ENCODE results near the gene KIAA1958. TPM values are rescaled to one million over a fixed set of nuclear protein-coding genes. Genes with fewer than 3 reads are reported as not detected.

The KIAA1958 gene
- total and polyA plus RNA-seq, 2 of the 4 experiments (the other 2 are of a cell fraction): 0.65 to 1.8 TPM

GRCh38 chr9:112485574-112485973 lies 1.1 kb upstream of the KIAA1958 start:
- in situ Hi-C loops (cut with MboI; ENCODE audit: low sequenced_read_pairs): no loop called here

More at GRCh38 chr9:112485574-112485973, 1.1 kb upstream of the KIAA1958 start:
- no peak for ATAC-seq (ENCODE audit: low read depth)
- no peak overlapping the region for H3K18ac ChIP-seq (ENCODE audit: low read depth, low read length)
- H3K9ac ChIP-seq (ENCODE audit: low read depth, low read length): no peak overlapping the region
- intact Hi-C loops (cut with micrococcal nuclease): loop anchor here (5.0 kb wide), 1 partner anchor 72 kb away; no protein-coding TSS in a partner anchor
- no peak for DNase-seq
- ChIA-PET POLR2A (ENCODE audit: unreplicated experiment) (no interaction called here), CTCF (no interaction called here)
- no peak overlapping the region for H4K5ac ChIP-seq (ENCODE audit: low read depth, low read length)
- H3K4me3 ChIP-seq (ENCODE audit: insufficient read depth, low read depth, low read length): no peak overlapping the region
- H2BK15ac ChIP-seq (ENCODE audit: low read depth, low read length): no peak overlapping the region
- H3K14ac ChIP-seq (replicated peaks; ENCODE audit: low read depth, low read length): no peak overlapping the region
- TF ChIP-seq BHLHE40 (IDR thresholded peaks at IDR 0.05; ENCODE audit: low read depth, low read length) (no peak), MAZ (IDR thresholded peaks at IDR 0.05; ENCODE audit: borderline replicate concordance, low read depth, low read length) (no peak), SMC3 (IDR thresholded peaks at IDR 0.05; ENCODE audit: low read depth, low read length) (no peak), RCOR1 (IDR thresholded peaks at IDR 0.05; ENCODE audit: insufficient replicate concordance, low read length) (no peak), RFX5 (IDR thresholded peaks at IDR 0.05; ENCODE audit: low read depth, low read length) (no peak), POLR2A (IDR thresholded peaks at IDR 0.05; ENCODE audit: low read depth, low read length) (no peak), CHD1 (IDR thresholded peaks at IDR 0.05; ENCODE audit: low read depth, low read length) (no peak), NFE2L2 (IDR thresholded peaks at IDR 0.05; ENCODE audit: low read depth, low read length) (no peak), MXI1 (IDR thresholded peaks at IDR 0.05; ENCODE audit: borderline replicate concordance, low read depth, low read length) (no peak), CEBPB (IDR thresholded peaks at IDR 0.05; ENCODE audit: low read depth, low read length) (no peak), FOS (IDR thresholded peaks at IDR 0.05; ENCODE audit: low read depth, low read length) (no peak), RAD21 (IDR thresholded peaks at IDR 0.05; ENCODE audit: low read length) (no peak), MAFK (IDR thresholded peaks at IDR 0.05; ENCODE audit: low read depth, low read length) (no peak)
- TF ChIP-seq, protein P1, sequence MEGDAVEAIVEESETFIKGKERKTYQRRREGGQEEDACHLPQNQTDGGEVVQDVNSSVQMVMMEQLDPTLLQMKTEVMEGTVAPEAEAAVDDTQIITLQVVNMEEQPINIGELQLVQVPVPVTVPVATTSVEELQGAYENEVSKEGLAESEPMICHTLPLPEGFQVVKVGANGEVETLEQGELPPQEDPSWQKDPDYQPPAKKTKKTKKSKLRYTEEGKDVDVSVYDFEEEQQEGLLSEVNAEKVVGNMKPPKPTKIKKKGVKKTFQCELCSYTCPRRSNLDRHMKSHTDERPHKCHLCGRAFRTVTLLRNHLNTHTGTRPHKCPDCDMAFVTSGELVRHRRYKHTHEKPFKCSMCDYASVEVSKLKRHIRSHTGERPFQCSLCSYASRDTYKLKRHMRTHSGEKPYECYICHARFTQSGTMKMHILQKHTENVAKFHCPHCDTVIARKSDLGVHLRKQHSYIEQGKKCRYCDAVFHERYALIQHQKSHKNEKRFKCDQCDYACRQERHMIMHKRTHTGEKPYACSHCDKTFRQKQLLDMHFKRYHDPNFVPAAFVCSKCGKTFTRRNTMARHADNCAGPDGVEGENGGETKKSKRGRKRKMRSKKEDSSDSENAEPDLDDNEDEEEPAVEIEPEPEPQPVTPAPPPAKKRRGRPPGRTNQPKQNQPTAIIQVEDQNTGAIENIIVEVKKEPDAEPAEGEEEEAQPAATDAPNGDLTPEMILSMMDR (conservative IDR thresholded peaks at IDR 0.05; ENCODE audit: low read depth, low read length): no peak
- TF ChIP-seq, protein P2, sequence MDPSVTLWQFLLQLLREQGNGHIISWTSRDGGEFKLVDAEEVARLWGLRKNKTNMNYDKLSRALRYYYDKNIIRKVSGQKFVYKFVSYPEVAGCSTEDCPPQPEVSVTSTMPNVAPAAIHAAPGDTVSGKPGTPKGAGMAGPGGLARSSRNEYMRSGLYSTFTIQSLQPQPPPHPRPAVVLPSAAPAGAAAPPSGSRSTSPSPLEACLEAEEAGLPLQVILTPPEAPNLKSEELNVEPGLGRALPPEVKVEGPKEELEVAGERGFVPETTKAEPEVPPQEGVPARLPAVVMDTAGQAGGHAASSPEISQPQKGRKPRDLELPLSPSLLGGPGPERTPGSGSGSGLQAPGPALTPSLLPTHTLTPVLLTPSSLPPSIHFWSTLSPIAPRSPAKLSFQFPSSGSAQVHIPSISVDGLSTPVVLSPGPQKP (IDR thresholded peaks at IDR 0.05; ENCODE audit: borderline replicate concordance, low read depth, low read length): no peak
- TF ChIP-seq, protein P3, sequence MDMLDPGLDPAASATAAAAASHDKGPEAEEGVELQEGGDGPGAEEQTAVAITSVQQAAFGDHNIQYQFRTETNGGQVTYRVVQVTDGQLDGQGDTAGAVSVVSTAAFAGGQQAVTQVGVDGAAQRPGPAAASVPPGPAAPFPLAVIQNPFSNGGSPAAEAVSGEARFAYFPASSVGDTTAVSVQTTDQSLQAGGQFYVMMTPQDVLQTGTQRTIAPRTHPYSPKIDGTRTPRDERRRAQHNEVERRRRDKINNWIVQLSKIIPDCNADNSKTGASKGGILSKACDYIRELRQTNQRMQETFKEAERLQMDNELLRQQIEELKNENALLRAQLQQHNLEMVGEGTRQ (IDR thresholded peaks at IDR 0.05; ENCODE audit: low read depth, low read length): no peak
- H2BK20ac ChIP-seq (ENCODE audit: low read depth, low read length): no peak overlapping the region
- no peak overlapping the region for H3K27ac ChIP-seq (ENCODE audit: insufficient read depth, low read length)
- no peaks in the 10 kb centered on the region; the same call in 1 of the 2 replicates for H4K20me1 ChIP-seq (ENCODE audit: insufficient read depth, low read length)
- WGBS, 2 experiments (ENCODE audit: extremely low coverage in 2 of 2, insufficient read length in 1 of 2): no CpG with 5 or more reads among the region's 3 CpGs
- no peak overlapping the region for H2AK9ac ChIP-seq (replicated peaks; ENCODE audit: low read depth, low read length, poor library complexity)
- H3K23ac ChIP-seq (ENCODE audit: low read depth, low read length): no peak overlapping the region
- H3K36me3 ChIP-seq (ENCODE audit: control insufficient read depth, insufficient read depth, low read length): 0 out of 2 replicates have a peak, but pooled peaks cover 1% of the 10 kb centered on the region
- H3K4ac ChIP-seq (ENCODE audit: low read depth, low read length): no peak overlapping the region
- no peaks in the 10 kb centered on the region for H3K9me3 ChIP-seq (ENCODE audit: control insufficient read depth, insufficient read depth, low read length)
- H3K27me3 ChIP-seq (ENCODE audit: control insufficient read depth, insufficient read depth, low read length): no peaks in the 10 kb centered on the region
- no peak overlapping the region for H2BK120ac ChIP-seq (ENCODE audit: low read depth, low read length)
- H2AK5ac ChIP-seq (ENCODE audit: low read depth, low read length): no peak overlapping the region; the same call in 1 of the 2 replicates
- H3K4me2 ChIP-seq (ENCODE audit: low read depth, low read length): no peak overlapping the region
- H2BK5ac ChIP-seq (ENCODE audit: low read depth, low read length, poor library complexity, severe bottlenecking): no peak overlapping the region
- no TSS peak for BruUV-seq (replicated peaks)
- no peak overlapping the region for H4K91ac ChIP-seq (ENCODE audit: insufficient read depth, low read depth, low read length)
- H3K4me1 ChIP-seq (ENCODE audit: control insufficient read depth, insufficient read depth, low read length): peaks cover 5% of the 10 kb centered on the region; the same call in 1 of the 2 replicates
- no peak overlapping the region for H2AFZ ChIP-seq (replicated peaks; ENCODE audit: low read length, poor library complexity)
- H3K56ac ChIP-seq (ENCODE audit: extremely low read depth, insufficient read depth, low read length): no peak overlapping the region
- peaks cover 5% of the 10 kb centered on the region; the same call in 1 of the 2 replicates for H3K9me1 ChIP-seq (ENCODE audit: insufficient read depth, low read length)
- peak overlapping the region; percentile 26 to 99; a peak in 2 of 4 replicates for H4K8ac ChIP-seq (ENCODE audit: low read depth in 2 of 2, low read length in 2 of 2)
- dilution Hi-C loops (cut with HindIII; ENCODE audit: low sequenced_read_pairs, unreplicated experiment): no loop called here
- peaks cover 7 to 14% of the 10 kb centered on the region in 2 experiments; a peak in 2 of 4 replicates for H3K79me1 ChIP-seq (ENCODE audit: low read depth in 1 of 2, low read length in 2 of 2)
